ENCODE data around the gene TTPAL.
"Not testable (repeated sequence)": the region's sequence is repeated elsewhere in the genome, so short reads cannot be mapped to it uniquely, and the experiment has no call there.

TTPAL gene

GRCh38 chr20:44468044-44468782, 7.5 kb upstream of the TTPAL start:
- no peak for DNase-seq (ENCODE audit: low spot score)

- no peak for DNase-seq (ENCODE audit: low spot score)
These were observed 5.3 kb upstream of the TTPAL start for GRCh38 chr20:44470327-44470726.

- DNase-seq (ENCODE audit: low spot score) = no peak
These were observed 4.2 kb upstream of the TTPAL start for GRCh38 chr20:44471481-44471882.

- not testable (repeated sequence) for DNase-seq (ENCODE audit: low spot score)
These were observed 3.4 kb upstream of the TTPAL start for GRCh38 chr20:44472283-44472682.

- no peak for DNase-seq (ENCODE audit: low spot score)
These were observed 341 bp upstream of the TTPAL start for GRCh38 chr20:44475372-44475693.

- DNase-seq (ENCODE audit: low spot score) = no peak
These were observed 1.5 kb downstream of the TTPAL start for GRCh38 chr20:44477151-44477550.

GRCh38 chr20:44478206-44478605, 2.5 kb downstream of the TTPAL start:
- DNase-seq (ENCODE audit: low spot score) = no peak

- peak; percentile 71 for DNase-seq (ENCODE audit: low spot score)
These were observed 4.0 kb downstream of the TTPAL start for GRCh38 chr20:44479643-44480042.

GRCh38 chr20:44480097-44480496, 4.4 kb downstream of the TTPAL start:
- no peak for DNase-seq (ENCODE audit: low spot score)

GRCh38 chr20:44481719-44482416, 6.2 kb downstream of the TTPAL start:
- no peak for DNase-seq (ENCODE audit: low spot score)

- DNase-seq (ENCODE audit: low spot score) = no peak
These were observed 7.4 kb downstream of the TTPAL start for GRCh38 chr20:44483112-44483511.

- DNase-seq (ENCODE audit: low spot score) = no peak
These were observed 9.6 kb downstream of the TTPAL start for GRCh38 chr20:44485078-44485829.

GRCh38 chr20:44485830-44486198, 10.1 kb downstream of the TTPAL start:
- DNase-seq (ENCODE audit: low spot score) = no peak

GRCh38 chr20:44488551-44488950, 12.9 kb downstream of the TTPAL start:
- DNase-seq (ENCODE audit: low spot score) = no peak

GRCh38 chr20:44489223-44489622, 13.5 kb downstream of the TTPAL start:
- DNase-seq (ENCODE audit: low spot score) = no peak

- peak; percentile 22 for DNase-seq (ENCODE audit: low spot score)
These were observed 14.3 kb downstream of the TTPAL start for GRCh38 chr20:44489931-44490330.

GRCh38 chr20:44491635-44492395, 16.1 kb downstream of the TTPAL start:
- no peak for DNase-seq (ENCODE audit: low spot score)

- no peak for DNase-seq (ENCODE audit: low spot score)
These were observed 18.6 kb downstream of the TTPAL start for GRCh38 chr20:44494266-44494665.

- DNase-seq (ENCODE audit: low spot score) = no peak
These were observed 19.0 kb downstream of the TTPAL start for GRCh38 chr20:44494681-44495080.

- DNase-seq (ENCODE audit: low spot score) = no peak
These were observed 19.6 kb downstream of the TTPAL start for GRCh38 chr20:44495257-44495656.

- DNase-seq (ENCODE audit: low spot score) = no peak
These were observed 20.3 kb downstream of the TTPAL start for GRCh38 chr20:44495802-44496481.

- DNase-seq (ENCODE audit: low spot score) = no peak
These were observed 21.3 kb downstream of the TTPAL start for GRCh38 chr20:44496976-44497375.

Measured in NAMALWA (cell line).